GM23248 (cell line): ENCODE results near the gene MARK3. TPM values are rescaled to one million over a fixed set of nuclear protein-coding genes. Genes with fewer than 3 reads are reported as not detected.

Experiments
- DNase-seq: peaks from one replicate; pipeline ENCODE4 v3.0.0-alpha.2; 2015
- H2AFZ ChIP-seq: fragments of 200-600 bp; sonication (generic); 2 replicates; pipeline ENCODE4 v1.6.1; 2016; ENCODE audit warnings: antibody characterized with exemption
- H3F3A ChIP-seq: fragments of 200-600 bp; sonication (generic); 2 replicates; pipeline ENCODE4 v1.6.1; 2016; ENCODE audit warnings: mild to moderate bottlenecking, antibody characterized with exemption, mixed run types; ENCODE audit not compliant: insufficient read depth
- H3K27ac ChIP-seq: fragments of 200-600 bp; sonication (generic); 2 replicates; pipeline ENCODE4 v1.5.1; 2016; ENCODE audit warnings: mild to moderate bottlenecking
- H3K27me3 ChIP-seq: fragments of 200-600 bp; sonication (generic); replicated peaks from 2 replicates; pipeline ENCODE4 v1.6.1; 2016; ENCODE audit warnings: mild to moderate bottlenecking; ENCODE audit not compliant: insufficient read depth
- H3K36me3 ChIP-seq: fragments of 200-600 bp; sonication (generic); 2 replicates; pipeline ENCODE4 v1.6.1; 2016; ENCODE audit warnings: low read depth, mild to moderate bottlenecking
- H3K4me1 ChIP-seq: fragments of 200-600 bp; sonication (generic); 2 replicates; pipeline ENCODE4 v1.6.1; 2016; ENCODE audit warnings: mild to moderate bottlenecking; ENCODE audit not compliant: insufficient read depth
- H3K4me2 ChIP-seq: fragments of 200-600 bp; sonication (generic); one replicate; pipeline ENCODE4 v1.6.1; 2016; ENCODE audit warnings: mild to moderate bottlenecking; ENCODE audit not compliant: unreplicated experiment
- H3K4me3 ChIP-seq: fragments of 200-600 bp; sonication (generic); 2 replicates; pipeline ENCODE4 v1.5.1; 2016; ENCODE audit warnings: mild to moderate bottlenecking
- H3K79me2 ChIP-seq: fragments of 200-600 bp; sonication (generic); 2 replicates; pipeline ENCODE4 v1.6.1; 2016; ENCODE audit warnings: mild to moderate bottlenecking; ENCODE audit not compliant: insufficient read depth
- H3K9ac ChIP-seq: fragments of 200-600 bp; sonication (generic); 2 replicates; pipeline ENCODE4 v1.6.1; 2016; ENCODE audit warnings: mild to moderate bottlenecking
- H3K9me2 ChIP-seq: fragments of 200-600 bp; sonication (generic); 2 replicates; pipeline ENCODE4 v1.6.1; 2016; ENCODE audit warnings: mixed run types, mild to moderate bottlenecking, moderate library complexity; ENCODE audit not compliant: insufficient read depth
- H3K9me3 ChIP-seq: fragments of 200-600 bp; sonication (generic); one replicate; pipeline ENCODE4 v1.6.1; 2017; ENCODE audit warnings: low read depth
- H4K20me1 ChIP-seq: fragments of 200-600 bp; sonication (generic); 2 replicates; pipeline ENCODE4 v1.6.0; 2016; ENCODE audit not compliant: insufficient read depth
- EZH2 ChIP-seq: fragments of 200-600 bp; sonication (generic); IDR thresholded peaks from 2 replicates; pipeline ENCODE4 v1.6.1; 2018; ENCODE audit warnings: antibody characterized with exemption, mild to moderate bottlenecking; ENCODE audit not compliant: insufficient read depth, poor library complexity, severe bottlenecking
- EZH2phosphoT487 ChIP-seq: fragments of 200-600 bp; sonication (generic); IDR thresholded peaks from 2 replicates; pipeline ENCODE4 v1.6.1; 2018; ENCODE audit warnings: antibody characterized with exemption, moderate library complexity, mild to moderate bottlenecking, low read depth; ENCODE audit not compliant: insufficient read depth
- WGBS, 2 experiments: methylation state at CpG; one replicate each; pipeline ENCODE4 v1.1.6; 2015 to 2017; ENCODE audit warnings: low lambda C conversion rate in 2 of 2, low coverage in 1 of 2; ENCODE audit errors: missing lambda C conversion rate in 2 of 2; 5-methylcytosine and 5-hydroxymethylcytosine counted together
- in situ Hi-C: fragments of 300-500 bp; cut with MboI; formaldehyde crosslinking; loops from 2 replicates; pipeline ENCODE4 v1.15.0; 2020
- polyA plus RNA-seq: library from polyadenylated mRNA; unstranded; fragments of >200 nt; fragmentation: Nextera tagmentation; extraction: Ambion mirVana; gene quantifications from 2 replicates; pipeline ENCODE4 v1.2.1, GENCODE V29; 2016
- total RNA-seq: library from RNA; depleted of rRNA; stranded (reverse); fragments of >200 nt; shearing (Covaris generic); gene quantifications from 2 replicates; pipeline ENCODE4 v1.2.3, GENCODE V29; 2014

Gene MARK3
- total and polyA plus RNA-seq, 2 experiments from 2014 or later: 32.9 to 80.6 TPM

DNA sequence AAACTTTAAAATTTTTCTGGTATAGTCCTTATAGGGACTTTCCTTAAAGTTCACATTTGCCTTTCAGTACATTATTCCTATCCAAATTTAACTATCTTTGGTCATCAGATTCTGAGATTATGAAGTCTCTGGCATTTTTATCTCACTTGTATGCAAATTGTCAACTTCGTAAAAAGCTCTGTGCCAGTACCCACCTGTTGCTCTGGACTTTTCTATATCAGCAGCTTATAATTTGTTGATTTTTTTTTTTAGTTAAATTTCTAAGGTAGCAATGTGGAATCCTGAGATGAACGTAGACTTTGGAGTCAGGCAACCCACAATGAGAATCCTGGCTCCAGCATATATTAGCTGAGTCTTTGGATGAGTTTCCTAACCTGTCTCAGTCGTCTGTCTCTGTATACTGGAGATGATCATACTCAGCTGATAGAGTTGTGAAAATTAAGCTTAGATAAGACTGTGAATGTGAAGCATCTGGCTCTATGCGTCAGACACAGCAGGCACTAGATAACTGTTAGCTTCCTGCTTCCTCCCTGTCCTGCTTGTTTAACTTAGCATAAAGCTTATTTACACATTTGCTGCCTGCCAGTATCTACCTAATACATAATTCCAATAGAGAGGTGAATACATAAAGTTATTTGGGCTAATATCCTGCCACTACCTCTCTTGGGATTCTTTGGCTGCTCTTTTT is 59.8 kb downstream of the MARK3 start:
- Histone ChIP-seq H3K4me3 (no peak overlapping the region), H3K9me3 (no peaks in the 10 kb centered on the region), H3F3A (0 out of 2 replicates have a peak, but pooled peaks cover 12% of the 10 kb centered on the region), H3K9ac (no peak overlapping the region), H4K20me1 (no peaks in the 10 kb centered on the region), H3K4me2 (no peak overlapping the region), H3K4me1 (peaks cover 9% of the 10 kb centered on the region; the same call in 1 of the 2 replicates), H3K27ac (no peak overlapping the region), H3K9me2 (no peaks in the 10 kb centered on the region), H3K79me2 (peaks cover 100% of the 10 kb centered on the region), H3K36me3 (0 out of 2 replicates have a peak, but pooled peaks cover 19% of the 10 kb centered on the region), H2AFZ (no peak overlapping the region), H3K27me3 (no peaks in the 10 kb centered on the region)
- in situ Hi-C loops: no loop called here
- TF ChIP-seq EZH2phosphoT487 (no peak), EZH2 (no peak)
- WGBS, 2 experiments: 76 to 82% methylated on average over 4 of the region's 4 CpGs
- no peak for DNase-seq

DNA sequence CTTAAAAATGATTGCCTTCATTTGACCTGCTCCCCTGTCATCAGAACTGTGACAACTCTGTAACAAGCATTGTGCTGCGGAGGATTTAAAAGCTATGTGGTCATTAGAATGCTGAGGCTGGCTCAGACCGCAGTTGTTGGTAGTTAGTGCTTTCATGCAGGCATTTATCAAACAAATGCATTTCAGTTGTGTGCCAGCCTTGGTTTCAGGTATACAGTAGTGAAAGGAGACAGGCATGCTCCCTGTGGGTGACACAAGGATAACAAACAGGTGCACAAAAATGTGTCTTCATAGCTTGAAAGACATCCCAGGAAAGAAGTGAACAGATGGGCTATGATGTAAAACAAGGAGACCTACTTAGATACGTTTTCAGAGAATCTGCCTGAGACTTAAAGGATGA is 60.6 kb downstream of the MARK3 start:
- peaks cover 14% of the 10 kb centered on the region; the same call in 1 of the 2 replicates for H3K4me1 ChIP-seq
- H4K20me1 ChIP-seq: no peaks in the 10 kb centered on the region
- 0 out of 2 replicates have a peak, but pooled peaks cover 12% of the 10 kb centered on the region for H3F3A ChIP-seq
- H3K4me2 ChIP-seq: no peak overlapping the region
- peaks cover 100% of the 10 kb centered on the region for H3K79me2 ChIP-seq
- in situ Hi-C loops: no loop called here
- 89 to 99% methylated on average over 3 of the region's 3 CpGs for WGBS, 2 experiments
- DNase-seq: no peak
- H3K9ac ChIP-seq: no peak overlapping the region
- no peaks in the 10 kb centered on the region for H3K9me3 ChIP-seq
- no peaks in the 10 kb centered on the region for H3K27me3 ChIP-seq
- H3K36me3 ChIP-seq: 0 out of 2 replicates have a peak, but pooled peaks cover 16% of the 10 kb centered on the region
- no peak overlapping the region for H3K27ac ChIP-seq
- no peak overlapping the region for H3K4me3 ChIP-seq
- H2AFZ ChIP-seq: no peak overlapping the region
- no peaks in the 10 kb centered on the region for H3K9me2 ChIP-seq
- no peak for TF ChIP-seq EZH2phosphoT487
- TF ChIP-seq EZH2: no peak

GRCh38 chr14:103448097-103448496 is 62.9 kb downstream of the MARK3 start:
- H3K9me3 ChIP-seq: no peaks in the 10 kb centered on the region
- H3K79me2 ChIP-seq: peaks cover 97% of the 10 kb centered on the region
- no peaks in the 10 kb centered on the region for H4K20me1 ChIP-seq
- in situ Hi-C loops: no loop called here
- H3K27ac ChIP-seq: no peak overlapping the region
- no peak overlapping the region for H2AFZ ChIP-seq
- H3K36me3 ChIP-seq: 0 out of 2 replicates have a peak, but pooled peaks cover 13% of the 10 kb centered on the region
- H3F3A ChIP-seq: 0 out of 2 replicates have a peak, but pooled peaks cover 12% of the 10 kb centered on the region
- TF ChIP-seq EZH2 (no peak), EZH2phosphoT487 (no peak)
- DNase-seq: no peak
- H3K4me3 ChIP-seq: no peak overlapping the region
- no peaks in the 10 kb centered on the region for H3K9me2 ChIP-seq
- peaks cover 9% of the 10 kb centered on the region; the same call in 1 of the 2 replicates for H3K4me1 ChIP-seq
- WGBS, 2 experiments: 78 to 85% methylated on average over 2 of the region's 2 CpGs
- H3K4me2 ChIP-seq: no peak overlapping the region
- H3K9ac ChIP-seq: no peak overlapping the region
- no peaks in the 10 kb centered on the region for H3K27me3 ChIP-seq

DNA sequence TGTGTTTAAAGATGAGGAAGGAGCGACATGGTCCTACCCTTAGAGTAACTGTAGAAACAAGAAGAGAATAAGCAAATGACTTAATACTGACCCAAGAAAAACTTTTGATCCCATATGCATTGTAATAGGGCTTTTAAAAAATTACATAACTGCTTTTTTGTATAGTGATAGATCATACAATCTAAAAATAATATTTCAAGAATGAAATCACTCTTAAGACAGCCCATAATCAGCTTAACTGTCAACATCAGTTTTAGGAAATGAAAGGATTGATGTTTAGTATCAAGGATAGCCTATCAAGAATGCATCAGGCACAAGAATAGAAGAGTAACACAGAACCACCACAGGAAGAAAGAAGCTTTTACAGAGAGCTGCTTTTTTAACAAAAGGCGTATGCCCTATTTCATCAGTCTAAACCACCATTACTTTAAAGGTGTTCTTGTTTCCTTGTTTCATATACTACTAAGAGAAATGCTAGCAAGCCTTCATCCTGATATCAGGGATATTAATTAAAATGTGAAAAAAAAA is 64.5 kb downstream of the MARK3 start:
- in situ Hi-C loops: no loop called here
- no peaks in the 10 kb centered on the region for H4K20me1 ChIP-seq
- no peak for DNase-seq

More for the DNA sequence above, 64.5 kb downstream of the MARK3 start:
- 0 out of 2 replicates have a peak, but pooled peaks cover 12% of the 10 kb centered on the region for H3F3A ChIP-seq
- H3K27ac ChIP-seq: no peak overlapping the region
- 0 out of 2 replicates have a peak, but pooled peaks cover 14% of the 10 kb centered on the region for H3K36me3 ChIP-seq
- H3K27me3 ChIP-seq: no peaks in the 10 kb centered on the region
- H3K9me2 ChIP-seq: no peaks in the 10 kb centered on the region
- no peak overlapping the region for H2AFZ ChIP-seq
- 94 to 100% methylated on average over 2 of the region's 2 CpGs for WGBS, 2 experiments
- no peak overlapping the region for H3K4me3 ChIP-seq
- no peaks in the 10 kb centered on the region for H3K9me3 ChIP-seq
- H3K4me2 ChIP-seq: no peak overlapping the region
- H3K79me2 ChIP-seq: peaks cover 97% of the 10 kb centered on the region
- H3K4me1 ChIP-seq: peaks cover 9% of the 10 kb centered on the region; the same call in 1 of the 2 replicates
- H3K9ac ChIP-seq: no peak overlapping the region
- TF ChIP-seq EZH2 (no peak), EZH2phosphoT487 (no peak)
